Fibroblast of skin of back (primary cell): ENCODE results near the gene SCNN1B. TPM values are rescaled to one million over a fixed set of nuclear protein-coding genes. Genes with fewer than 3 reads are reported as not detected.
A peak's percentile ranks its signal among the peaks of the same experiment; 100 is the strongest.
"Not testable (repeated sequence)": the region's sequence is repeated elsewhere in the genome, so short reads cannot be mapped to it uniquely, and the experiment has no call there.

Source experiments
- DNase-seq: peaks from one replicate; pipeline ENCODE4 v3.0.0-alpha.2; 2013
- polyA plus RNA-seq, 2 experiments: library from polyadenylated mRNA; unstranded; fragments of 120-200 nt; gene quantifications; one replicate each; pipeline ENCODE4 v1.2.1, GENCODE V29; 2013; ENCODE audit not compliant: insufficient read length in 2 of 2

Gene SCNN1B, protein sequence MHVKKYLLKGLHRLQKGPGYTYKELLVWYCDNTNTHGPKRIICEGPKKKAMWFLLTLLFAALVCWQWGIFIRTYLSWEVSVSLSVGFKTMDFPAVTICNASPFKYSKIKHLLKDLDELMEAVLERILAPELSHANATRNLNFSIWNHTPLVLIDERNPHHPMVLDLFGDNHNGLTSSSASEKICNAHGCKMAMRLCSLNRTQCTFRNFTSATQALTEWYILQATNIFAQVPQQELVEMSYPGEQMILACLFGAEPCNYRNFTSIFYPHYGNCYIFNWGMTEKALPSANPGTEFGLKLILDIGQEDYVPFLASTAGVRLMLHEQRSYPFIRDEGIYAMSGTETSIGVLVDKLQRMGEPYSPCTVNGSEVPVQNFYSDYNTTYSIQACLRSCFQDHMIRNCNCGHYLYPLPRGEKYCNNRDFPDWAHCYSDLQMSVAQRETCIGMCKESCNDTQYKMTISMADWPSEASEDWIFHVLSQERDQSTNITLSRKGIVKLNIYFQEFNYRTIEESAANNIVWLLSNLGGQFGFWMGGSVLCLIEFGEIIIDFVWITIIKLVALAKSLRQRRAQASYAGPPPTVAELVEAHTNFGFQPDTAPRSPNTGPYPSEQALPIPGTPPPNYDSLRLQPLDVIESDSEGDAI
- not detected for polyA plus RNA-seq (2013, experiment 1 of 2; ENCODE audit: insufficient read length)
- not detected for polyA plus RNA-seq (2013, experiment 2 of 2; ENCODE audit: insufficient read length)

DNA sequence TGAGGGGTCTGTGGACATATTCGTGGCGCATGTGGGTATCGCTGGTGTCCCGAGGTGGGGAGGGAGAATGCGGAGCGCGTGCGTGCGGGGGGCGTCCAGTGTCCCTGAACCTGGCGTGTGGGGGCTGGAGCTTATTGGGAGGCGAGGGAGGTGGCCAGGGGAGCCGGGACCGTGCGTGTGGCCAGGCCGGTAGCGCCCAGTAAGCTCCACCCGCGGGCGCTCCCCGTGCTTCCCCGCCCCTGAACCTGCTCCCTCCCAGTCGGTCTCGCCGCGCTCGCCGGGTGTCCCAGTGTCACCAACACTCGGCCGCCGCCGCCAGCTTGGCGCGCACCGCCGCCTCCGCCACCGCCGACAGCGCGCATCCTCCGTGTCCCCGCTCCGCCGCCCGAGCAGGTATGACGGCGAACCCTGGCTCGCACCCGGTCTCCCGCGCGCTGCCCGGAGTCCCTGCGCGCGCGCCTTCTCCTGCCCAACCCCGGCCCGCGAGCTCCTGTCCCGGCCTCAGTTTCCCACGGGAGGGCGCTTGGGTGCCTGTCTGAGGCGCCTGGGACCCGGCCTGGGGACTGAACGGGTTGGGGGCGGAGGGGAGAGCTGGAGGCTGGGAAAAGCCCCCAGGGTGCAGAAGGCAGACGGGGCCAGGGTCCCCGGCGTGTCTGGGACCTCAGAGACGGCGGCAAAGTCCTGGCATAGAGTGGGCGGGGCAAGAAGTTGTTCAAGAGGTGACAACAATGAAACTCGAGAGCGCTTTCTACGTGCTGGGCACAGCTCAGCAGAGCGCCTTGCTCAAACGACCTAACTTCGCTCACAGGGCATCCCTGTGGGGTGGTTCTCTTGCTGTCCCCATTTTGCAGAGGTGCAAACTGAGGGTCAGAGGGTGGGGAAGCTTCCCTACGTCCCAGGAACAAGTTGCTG, at the start of gene SCNN1B:
Gene SCNN1B, plus strand, starts transcription at position 258 of the 912 bp plus-strand sequence. CDS start 46,298 bp downstream, outside the sequence.
- DNase-seq: no peak

- no peak for DNase-seq
Observed at GRCh38 chr16:23252310-23252709, 49.8 kb upstream of the SCNN1B start.

GRCh38 chr16:23253650-23254049, 48.5 kb upstream of the SCNN1B start:
- not testable (repeated sequence) for DNase-seq

GRCh38 chr16:23254338-23254737, 47.8 kb upstream of the SCNN1B start:
- DNase-seq: peak; percentile 43

- DNase-seq: no peak
Observed at GRCh38 chr16:23255000-23255399, 47.1 kb upstream of the SCNN1B start.

GRCh38 chr16:23256440-23256839, 45.7 kb upstream of the SCNN1B start:
- DNase-seq: no peak

- no peak for DNase-seq
Observed at GRCh38 chr16:23257682-23258081, 44.4 kb upstream of the SCNN1B start.

- DNase-seq: no peak
Observed at GRCh38 chr16:23258919-23259237, 43.2 kb upstream of the SCNN1B start.

DNA sequence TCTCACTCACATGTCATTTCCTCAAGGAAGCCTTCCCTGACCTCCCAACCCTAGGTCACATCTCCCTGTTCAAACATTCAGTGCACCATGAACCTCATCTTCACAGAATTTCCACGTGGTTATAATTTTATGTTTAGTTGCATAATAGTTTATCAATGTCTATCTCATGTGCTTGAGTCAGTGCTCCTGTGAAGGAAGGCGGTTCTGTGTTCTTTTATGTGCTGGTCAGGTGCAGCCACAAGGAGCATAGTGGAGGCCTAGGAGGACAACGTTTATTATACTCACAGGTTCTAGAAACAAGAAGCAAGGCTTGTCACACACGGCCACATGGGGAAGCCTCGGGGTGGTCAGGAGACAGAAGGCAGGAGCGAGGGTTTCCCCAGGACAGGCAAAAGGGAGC, 34.5 kb upstream of the SCNN1B start:
- no peak for DNase-seq

GRCh38 chr16:23268561-23268960, 33.5 kb upstream of the SCNN1B start:
- no peak for DNase-seq

GRCh38 chr16:23269248-23269953, 32.7 kb upstream of the SCNN1B start:
- no peak for DNase-seq

DNA sequence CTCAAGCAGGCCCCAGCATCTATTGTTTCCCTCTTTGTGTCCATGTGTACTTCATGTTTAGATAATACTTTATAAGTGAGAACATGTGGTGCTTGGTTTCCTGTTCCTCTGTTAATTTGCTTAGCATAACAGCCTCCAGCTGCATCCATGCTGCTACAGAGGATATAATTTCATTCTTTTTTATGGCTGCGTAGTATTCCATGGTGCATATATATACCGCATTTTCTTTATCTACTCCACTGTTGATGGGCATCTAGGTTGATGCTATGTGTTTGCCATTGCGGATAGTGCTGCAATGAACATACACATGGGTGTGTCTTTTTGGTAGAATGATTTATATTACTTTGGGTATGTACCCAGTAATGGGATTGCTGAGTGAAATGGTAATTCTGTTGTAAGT, 31.4 kb upstream of the SCNN1B start:
- no peak for DNase-seq

DNA sequence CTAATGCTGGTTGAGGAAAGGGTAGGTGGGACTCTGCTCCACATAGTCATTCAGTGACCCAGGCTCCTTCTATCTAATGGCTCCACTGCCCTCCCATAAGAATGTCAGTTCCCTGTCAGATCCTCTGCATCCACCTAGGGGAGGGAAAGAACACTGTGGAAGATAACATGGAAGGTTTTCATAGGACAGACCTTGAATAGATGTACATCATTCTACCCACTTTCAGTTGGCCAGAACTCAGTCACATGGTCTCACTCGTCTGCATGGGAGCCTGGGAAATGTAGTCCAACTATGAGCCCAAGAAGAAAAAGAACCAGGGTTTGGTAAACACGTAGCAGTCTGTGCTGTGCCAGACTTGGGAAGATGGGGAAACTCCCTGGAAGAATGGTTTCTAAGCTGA, 27.1 kb upstream of the SCNN1B start:
- DNase-seq: no peak

GRCh38 chr16:23276821-23277220, 25.3 kb upstream of the SCNN1B start:
- DNase-seq: no peak

- no peak for DNase-seq
Observed at GRCh38 chr16:23278031-23278430, 24.1 kb upstream of the SCNN1B start.

DNA sequence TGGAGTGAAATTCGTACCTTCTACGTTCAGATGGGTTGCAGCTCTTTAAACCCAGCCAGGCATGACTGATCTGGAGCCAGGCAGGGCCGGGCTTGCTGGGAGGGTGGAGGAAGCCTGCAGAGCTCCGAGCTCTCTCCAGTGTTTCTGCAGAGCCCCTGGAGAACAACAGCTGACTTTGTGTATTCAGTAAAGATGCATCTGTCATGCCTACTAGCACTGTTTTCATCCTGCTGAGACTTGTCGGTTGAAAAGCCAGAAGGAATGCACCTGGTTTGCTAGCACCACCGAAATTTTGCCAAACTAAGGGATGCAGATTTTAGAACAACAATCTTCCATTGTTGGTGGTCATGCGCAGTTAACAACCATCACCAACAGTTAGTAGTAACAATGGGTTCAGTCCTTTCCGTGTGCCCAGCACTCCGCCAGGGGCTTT, 22.4 kb upstream of the SCNN1B start:
- no peak for DNase-seq

- DNase-seq: no peak
Observed at GRCh38 chr16:23280483-23280967, 21.6 kb upstream of the SCNN1B start.

GRCh38 chr16:23282568-23282967, 19.5 kb upstream of the SCNN1B start:
- DNase-seq: no peak

GRCh38 chr16:23283571-23283970, 18.5 kb upstream of the SCNN1B start:
- DNase-seq: no peak

GRCh38 chr16:23284584-23284983, 17.5 kb upstream of the SCNN1B start:
- no peak for DNase-seq

GRCh38 chr16:23286131-23286532, 16.0 kb upstream of the SCNN1B start:
- DNase-seq: peak; percentile 62

DNA sequence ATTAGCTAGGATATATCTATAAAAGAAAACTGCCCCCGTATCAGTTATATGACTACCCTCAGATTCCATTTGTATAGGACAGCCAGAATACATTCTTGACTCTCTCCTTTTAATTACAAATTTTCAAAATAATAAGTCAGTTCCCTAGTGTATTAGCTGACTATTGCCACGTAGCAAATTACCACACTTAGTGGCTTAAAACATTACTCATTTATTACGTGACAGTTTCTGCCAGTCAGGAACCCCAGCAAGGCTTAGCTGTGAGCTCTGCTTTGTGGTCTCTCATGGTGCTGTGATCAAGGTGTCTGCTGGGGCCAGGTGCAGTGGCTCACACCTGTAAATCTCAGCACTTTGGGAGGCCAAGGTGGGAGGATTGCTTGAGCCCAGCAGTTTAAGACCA, 13.9 kb upstream of the SCNN1B start:
- DNase-seq: no peak
